Measurements from ENCODE around the gene UXS1.

UXS1 gene

DNA sequence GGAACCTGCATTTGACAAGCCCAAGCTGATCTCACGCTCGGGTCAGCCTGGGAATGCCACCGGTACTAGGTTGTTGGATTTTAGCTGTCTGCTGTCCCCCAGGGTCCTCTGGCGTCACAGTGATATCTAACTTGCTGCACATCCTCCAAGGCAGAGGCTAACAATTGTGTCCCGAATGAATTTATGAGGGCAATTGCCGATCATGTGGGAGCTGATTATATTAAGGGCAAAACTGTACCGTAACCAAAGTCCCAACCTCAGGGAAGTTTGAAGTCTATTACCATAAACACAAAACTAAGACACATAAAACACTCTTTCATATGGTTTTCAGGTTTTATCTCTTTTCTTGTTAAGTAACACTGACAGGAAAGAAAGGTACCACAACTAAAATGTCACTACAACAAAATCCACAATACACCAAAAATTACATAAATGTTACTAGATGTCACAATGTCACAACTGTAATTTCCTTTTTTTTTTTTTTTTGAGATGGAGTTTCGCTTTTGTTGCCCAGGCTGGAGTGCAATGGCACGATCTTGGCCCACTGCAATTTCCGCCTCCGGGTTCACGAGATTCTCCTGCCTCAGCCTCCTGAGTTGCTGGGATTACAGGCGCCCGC lies 6.7 kb downstream of the UXS1 start:
- no peak for DNase-seq

DNA sequence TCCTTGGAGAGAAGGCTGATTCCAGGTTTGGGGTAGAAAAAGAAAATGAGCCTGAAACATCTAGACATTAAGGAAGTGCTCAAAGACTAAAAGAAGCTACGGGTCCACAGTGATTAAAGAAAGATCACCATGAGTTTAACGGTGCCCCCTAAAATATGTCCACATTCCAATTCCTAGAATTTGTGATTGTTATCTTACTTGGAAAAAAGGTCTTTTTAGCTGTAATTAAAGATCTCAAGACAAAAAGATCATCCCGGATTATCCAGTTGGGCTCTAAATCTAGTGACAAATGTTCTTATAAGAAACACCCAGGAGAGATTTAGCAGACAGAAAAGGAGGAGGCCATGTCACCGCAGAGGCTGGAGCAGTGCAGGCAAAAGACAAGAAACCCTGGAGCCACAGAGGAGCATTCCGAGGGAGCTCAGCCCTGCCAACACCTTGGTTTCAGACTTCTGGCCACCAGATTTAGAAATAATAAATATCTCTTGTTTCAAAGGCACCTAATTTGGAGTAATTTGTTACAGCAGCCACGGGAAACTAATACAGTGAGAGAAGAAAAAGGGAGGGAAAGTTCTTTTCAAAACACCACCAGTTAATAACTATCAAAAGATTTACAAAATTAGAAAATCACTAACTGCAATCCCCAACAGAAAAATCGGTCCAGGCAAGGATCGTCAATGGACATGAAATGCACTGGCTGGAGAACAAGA lies 8.5 kb downstream of the UXS1 start:
- no peak for DNase-seq

DNA sequence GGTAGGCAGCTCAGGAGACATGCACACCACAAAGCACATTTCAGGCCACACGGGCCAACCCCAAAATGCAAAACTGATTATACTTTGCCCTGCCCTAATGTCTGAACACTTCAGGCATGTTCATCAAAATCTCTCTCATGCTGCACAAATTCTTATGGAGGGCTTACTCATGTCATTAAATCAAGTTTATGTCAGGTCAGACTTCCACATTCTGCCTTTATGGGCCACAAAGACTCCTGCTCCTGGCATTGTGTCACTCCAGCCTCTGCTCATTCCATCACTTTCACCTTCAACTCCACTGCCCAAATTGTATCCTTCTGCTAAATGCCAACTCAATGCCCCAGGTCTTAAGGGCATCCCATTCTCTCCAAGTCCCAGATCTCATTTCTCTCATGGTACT lies 9.2 kb downstream of the UXS1 start:
- DNase-seq, result peak; percentile 7

DNA sequence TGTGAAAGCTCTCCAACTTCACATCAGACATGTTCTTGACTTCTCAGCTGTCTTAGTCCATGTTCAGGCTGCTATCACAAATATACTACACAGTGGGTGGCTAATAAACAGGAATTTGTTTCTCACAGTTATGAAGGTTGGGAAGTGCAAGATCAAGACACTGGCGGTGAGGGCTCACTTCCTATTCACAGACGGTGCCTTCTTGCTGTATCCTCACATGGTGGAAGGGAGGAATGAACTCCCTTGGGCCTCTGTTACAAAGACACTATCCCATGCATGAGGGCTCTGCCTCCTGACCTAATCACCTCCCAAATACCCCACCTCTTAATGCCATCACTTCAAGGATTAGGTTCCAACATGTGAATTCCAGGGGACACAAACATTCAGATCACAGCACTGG lies 9.7 kb downstream of the UXS1 start:
- DNase-seq, result no peak

DNA sequence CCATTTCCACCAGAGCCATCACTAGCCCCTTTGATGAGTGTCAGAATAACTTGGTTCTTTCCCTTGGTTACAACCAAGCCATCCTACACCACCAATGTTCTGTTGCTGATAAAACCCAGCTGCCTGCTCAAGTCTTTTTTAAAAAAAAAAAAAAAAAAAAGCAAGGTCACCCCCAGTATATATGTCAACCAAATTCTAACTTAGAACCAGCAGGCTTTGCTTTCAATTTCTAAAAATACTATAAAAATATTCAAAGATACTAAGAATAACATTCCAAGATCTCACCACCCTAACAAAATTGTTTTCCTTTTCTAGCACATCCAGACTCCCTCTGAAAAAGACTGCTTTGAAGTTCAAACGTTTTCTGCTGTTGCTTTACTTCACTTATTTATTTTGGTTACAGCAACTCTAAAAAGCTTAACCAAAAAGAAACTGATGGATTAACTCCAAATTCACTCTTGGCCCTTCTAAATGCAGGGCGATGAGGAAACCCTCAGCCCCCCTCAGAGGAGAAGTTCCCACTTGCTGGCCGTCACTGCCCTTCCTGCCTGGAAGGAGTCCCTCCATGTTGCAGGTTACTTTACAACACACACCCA lies 10.9 kb downstream of the UXS1 start:
- DNase-seq, result no peak

DNA sequence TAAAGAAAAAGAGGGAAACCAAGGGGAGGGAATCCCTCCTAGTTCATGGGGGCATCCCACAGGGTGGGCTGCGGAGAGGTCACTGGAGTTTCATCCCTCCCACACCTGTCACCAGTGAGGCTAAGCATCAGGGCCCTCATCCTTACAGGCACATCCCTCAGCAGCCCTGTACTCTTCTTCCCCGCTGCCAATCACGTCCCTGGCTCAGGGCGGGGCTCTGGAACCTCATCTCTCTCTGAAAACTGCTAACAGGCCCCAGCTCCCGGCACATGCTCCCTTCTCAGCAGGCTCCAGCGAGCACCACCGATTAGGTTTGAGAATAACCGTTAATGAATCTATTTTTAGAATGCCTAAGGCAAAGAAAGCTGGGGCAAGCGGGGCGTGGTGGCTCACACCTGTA lies 13.0 kb downstream of the UXS1 start:
- no peak for DNase-seq

DNA sequence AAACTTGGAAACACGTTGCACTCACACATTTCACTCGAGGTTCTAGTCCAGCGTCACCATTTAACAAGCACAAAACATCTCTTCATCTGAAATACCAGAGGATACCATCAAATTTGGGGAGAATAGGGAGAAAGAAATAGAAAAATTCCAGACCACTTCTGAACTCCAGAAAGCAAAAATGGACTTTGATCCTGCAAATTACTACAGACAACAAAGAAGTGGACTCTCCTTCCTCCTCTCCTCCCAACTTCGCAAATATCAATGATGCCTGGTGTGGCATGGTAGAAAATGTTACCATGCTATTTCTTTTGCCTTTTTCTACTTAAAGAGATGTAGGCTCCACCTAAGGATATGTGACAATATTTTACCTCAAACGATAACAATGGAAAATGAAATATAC lies 13.5 kb downstream of the UXS1 start:
- no peak for DNase-seq

DNA sequence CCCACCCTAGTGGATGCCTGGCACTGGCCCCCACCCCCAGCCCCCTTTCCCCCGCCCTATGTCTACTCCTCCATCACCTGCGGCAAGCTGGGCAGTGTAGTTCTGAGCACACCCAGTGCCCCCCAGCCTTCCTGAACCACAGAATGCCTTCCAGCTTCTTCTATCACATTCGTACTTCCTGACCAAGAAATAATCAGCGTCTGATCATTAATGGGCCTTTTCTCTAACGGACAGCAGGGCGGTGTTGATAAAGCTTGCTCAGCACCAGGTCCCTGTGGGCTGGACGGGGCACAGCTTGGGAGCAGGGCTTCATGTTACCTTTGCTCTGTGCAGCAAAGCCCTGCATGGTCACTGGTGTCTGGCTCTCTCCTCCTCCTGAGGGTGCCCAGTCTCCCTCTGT lies 15.4 kb downstream of the UXS1 start:
- no peak for DNase-seq

DNA sequence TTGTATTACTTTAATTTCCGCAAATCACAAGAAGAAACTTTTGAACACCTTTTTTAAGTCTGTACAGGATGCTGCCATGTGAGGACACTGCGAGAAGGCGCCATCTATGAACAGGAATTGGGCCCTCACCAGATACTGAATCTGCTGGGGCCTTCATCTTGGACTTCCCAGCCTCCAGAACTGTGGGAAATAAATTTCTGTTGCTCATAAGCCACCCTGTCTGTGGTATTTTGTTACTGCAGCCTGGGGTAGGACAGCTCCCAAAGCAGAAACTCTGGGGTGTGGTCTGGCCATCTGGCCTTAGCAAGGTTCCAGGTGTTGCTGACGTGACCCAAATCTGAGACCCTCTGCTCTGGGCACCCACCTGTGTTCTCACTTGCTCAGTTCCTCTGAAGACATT lies 16.5 kb downstream of the UXS1 start:
- no peak for DNase-seq

DNA sequence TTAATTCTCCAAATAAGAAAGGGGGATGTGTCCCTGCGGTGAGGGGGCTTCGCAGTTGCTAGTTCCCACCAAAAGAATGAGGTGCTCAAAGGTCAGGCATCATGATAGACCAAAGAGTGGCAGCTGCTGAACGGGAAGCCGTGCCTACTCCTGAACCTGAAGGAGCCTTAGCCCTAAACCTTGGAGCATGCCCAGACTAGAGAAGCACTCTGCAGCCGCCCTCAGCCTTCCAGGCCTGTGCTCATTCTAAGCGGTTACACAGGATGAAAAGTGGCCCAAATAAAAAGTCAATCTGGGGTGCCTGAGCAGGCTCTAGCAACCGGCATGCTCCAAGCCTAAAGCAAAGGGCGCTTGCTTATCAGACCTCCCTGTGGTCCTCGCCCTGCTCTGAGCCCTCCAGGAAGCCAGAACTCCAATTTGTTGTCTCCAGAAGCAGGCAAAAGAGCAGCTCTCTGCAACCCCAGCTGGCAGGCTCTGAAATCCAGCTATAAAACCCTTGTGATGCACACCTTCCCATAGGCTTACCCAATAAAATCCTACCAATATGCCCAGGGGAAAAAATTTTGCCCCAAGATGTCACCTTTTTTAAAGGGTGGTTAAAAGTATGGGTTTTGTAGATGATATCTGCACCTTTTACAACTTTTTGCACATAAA lies 17.5 kb downstream of the UXS1 start:
- DNase-seq, result no peak

DNA sequence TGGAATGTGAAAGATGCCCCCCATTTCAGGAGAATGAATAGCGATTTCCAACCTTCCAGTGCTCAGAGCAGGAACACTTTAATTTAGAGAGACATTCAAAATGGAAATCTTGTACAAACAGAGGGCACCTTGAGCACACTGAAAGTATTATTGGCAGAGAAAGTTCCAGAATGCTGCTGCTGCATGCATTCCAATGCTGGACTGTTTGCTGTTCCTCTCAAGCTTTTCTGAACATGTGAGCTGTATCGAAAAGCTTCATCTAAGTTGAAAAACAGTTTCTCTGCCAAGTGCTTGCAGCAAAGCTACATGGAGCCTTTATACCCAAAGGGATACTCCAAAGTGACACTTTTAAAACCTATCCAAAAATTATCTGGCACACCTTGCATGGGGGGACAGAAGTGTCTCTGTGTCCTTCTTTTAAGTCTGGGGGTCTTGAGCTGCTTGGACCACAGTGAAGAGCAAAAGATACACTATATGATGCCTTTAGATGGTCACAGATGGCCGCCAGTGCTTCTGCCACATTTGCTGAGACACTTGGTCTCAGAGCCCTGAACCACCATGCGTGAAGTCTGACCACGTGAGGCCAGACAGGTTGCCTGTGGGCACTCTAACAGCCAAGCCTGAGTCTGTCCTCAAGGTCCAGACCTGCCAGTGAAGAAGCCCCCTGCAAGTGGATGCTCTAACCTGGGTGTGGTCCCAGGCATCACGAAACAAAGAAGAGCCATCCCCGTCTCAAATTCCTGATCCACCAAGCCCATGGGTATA lies 18.8 kb downstream of the UXS1 start:
- DNase-seq, result no peak

DNA sequence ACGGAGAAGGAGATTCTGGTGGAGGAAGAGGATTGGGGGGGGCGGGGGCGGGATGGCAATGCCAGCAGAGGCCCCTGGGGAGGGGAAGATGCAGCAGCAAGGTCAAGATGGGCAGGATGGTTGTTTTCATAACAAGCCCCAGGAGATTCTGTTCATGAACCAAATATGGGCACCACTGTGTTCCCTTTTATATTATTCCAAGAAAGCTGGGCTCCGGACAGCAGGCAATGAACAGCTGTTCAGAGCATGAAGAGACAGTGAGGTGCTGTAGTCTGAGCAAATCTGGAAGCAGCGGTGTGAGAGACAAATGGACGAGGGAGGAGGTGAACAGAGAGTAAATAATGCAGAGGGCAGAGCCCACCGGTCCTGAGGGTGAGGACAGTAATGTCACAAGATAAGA lies 20.0 kb downstream of the UXS1 start:
- DNase-seq, result no peak

DNA sequence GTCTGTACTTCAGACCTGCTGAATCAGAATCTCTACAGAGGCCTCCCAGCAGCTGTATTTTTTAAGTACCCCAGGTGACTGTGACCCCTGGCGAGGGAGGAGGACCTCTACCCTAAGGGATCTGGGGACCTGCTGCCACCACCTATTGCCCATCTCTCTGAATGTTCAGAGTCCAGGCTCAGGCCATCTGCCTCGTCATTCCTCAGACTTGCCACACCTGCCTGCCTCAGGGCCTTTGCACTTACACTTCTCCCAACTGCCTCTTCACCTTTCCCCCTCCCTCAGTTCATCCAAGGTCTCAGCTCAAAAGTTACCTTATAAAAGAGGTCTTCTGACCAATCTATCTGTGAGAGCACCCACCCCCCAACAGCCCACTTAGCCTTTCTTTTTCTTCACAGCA lies 21.5 kb downstream of the UXS1 start:
- no peak for DNase-seq

DNA sequence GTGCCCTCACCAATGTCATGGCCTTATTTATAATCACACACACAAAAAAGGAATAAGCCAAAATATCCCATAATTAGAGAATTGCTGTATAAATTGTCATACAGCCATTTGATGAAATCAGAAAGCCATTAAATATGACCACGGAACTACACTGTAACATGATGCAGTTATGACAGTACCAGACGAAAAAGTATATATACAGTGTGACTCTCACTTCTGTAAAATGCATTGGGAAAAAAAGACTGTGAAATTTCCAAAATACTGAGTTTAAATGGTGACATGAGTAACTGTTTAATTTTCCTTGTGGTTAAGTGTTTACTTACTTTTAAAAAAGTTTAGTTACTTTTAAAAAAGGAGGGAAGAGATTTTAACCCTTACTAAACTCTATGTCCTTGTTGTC lies 25.4 kb downstream of the UXS1 start:
- DNase-seq, result no peak

DNA sequence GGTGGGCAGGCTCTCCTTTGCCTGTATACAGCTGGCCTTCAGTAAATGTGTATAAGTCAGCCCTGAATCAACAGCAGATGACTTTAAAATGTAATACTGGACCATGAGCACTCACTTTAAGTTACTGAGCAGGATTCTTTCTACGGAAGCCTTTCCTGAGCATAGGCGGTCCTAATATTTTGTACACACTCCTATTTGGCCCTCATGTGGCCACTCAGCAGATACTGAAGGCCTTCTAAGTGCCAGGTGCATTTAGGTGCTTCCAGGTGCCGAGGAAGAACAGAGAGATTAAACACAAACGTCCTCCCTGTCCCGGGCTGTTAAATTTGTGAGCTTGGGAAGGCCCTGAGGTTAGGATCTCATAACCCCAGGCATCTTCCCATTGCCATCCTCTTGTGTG lies 27.0 kb downstream of the UXS1 start:
- no peak for DNase-seq

DNA sequence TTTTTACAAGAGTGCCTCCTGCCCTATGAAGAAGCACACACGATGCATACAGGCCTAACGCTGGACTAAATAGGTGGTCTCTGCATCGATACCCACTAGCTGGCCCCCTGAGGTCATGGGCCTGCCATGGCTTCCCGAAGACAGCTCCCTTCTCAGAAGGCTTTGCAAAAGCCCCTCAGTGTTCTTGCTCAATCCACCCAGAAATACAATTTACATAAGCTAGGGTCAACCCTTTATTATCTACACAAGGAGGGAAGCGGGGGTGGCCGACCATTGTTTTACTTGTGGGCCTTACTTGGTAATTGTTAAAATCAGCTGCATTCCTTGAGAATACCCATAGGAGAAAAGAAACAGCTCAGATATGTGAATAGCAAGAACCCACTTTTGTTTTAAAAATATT lies 28.5 kb downstream of the UXS1 start:
- DNase-seq, result no peak

DNA sequence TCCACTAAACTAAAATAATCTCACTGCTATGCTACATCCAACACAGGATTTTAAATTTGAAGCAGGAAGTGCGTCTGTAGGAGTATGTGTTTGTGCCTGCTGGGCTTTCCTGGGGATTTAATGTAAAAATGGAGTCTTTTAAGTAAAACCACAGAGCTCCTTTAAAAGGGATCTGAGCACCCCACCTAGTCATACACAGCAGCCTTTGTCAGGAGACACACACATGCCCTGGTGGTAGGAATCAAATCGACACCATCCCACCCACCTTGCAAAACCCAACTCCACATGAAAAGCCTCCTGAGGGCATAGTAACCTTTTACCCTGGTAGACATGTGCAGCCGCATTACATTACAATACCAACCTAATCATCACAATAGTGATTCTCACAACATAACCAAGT lies 29.1 kb downstream of the UXS1 start:
- DNase-seq, result no peak

DNA sequence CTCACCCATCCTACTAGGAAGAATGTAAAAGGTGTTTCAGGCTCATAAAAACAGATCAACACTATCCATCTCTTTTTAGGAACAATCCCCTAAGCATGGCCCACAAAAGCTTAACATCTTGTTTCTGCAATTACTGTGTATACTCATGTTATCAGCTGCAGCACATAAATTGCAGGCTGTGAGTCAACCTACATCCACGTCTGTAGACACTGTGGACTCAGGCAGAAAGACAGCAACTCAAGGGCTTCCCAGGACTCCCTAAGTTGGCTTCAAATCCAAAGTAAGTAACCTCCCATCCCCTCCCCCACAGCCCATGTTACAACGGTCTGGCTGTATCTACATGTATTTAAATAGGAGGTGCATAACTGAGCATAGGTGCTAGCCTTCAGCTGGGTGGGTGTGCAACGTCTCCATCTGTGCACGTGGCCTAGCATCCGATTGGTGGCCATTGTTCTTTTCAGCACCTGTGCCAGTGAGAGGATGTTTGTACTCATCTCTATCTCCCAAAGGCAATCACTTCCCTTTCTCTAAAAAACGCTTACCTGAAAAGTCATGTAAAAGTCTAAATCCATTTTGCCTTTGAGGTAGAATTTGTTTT lies 30.1 kb downstream of the UXS1 start:
- DNase-seq, result no peak

DNA sequence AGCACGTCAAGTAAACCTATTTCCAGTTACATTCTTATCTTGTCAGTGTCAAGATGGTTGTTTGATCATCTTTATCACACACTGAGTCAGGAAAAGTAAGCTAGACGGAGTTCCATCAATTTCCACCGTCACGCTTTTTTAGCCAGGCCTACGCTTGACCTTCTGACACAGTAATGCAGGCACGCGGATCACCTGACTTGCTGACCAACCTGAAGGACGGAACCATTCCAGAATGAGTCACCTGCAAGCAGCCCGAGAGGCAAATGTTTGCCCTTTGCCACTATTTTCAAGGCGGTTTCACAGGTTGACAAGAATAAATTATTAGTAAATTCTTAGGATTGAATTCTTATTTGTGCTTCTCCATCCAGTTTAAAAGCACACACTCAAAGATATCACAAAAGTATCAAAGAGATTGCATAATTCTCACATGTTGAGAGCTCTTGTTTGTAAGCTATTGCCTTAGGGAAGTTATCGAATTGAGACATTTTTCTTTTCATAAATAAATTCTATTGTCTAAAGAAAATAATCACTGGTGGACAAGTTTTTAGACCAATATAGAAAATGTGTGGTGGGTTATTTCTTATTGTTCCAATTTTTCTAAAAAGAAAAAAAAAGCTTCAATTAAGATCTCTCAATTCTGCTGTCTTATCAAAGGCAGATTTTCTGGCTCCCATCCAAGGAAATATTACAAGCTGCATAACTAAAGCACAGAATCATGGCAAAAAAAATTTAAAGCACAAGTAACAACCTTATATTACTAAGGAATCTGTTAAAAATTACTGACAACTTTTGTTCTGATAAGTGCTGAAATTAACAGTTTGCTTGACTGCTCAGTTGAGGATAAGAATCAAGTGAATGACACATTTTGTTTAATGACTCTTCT lies 31.9 kb downstream of the UXS1 start:
- no peak for DNase-seq

DNA sequence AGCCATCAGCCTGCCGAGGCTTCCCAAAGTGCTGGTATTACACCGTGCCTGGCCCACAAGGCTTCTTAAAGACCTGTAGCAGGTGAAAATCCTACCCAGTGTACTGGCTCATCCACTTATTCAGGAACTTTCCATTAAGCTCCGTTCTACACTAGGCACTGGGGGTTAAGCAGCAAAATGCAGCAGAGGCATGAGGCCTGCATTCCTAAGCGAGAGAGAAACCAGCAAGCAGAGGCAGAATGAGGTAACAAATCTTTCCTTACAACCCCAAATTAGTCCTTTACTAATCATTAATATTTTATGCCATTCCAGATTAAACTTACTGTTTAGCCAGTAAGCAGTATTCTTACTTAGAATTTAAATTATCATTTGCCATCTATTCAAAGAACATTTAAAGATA lies 32.8 kb downstream of the UXS1 start:
- no peak for DNase-seq

DNA sequence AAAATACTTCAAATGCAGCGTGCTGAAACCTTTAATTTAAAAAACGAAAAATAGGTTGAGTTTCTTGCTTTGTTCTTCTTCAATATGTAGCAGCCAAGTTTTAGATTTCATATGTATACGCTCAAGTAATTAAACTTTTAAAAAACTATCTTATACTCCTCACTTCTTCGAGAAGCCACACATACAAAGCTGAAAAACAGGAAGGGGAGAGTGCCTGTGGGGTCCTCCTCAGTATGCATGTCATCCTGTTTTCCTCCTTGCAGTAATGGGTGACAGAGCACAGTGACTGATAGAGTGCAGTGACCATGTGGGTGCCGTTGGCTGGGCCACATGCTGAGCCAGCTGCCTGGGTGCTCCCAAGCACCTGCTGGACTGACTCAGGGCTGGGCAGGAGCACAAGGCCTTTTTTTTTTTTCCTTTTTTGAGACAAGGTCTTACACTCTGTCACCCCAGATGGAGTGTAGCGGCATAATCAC lies 33.3 kb downstream of the UXS1 start:
- peak; percentile 48 for DNase-seq

Data from GDM1 (cell line).